ENCODE measurements around the gene STK11. TPM values are rescaled to one million over a fixed set of nuclear protein-coding genes. Genes with fewer than 3 reads are reported as not detected.

STK11 gene
- polyA plus RNA-seq, 1 donor from 2014 or later: 51.6 TPM

GRCh38 chr19:1171755-1172352 lies 33.7 kb upstream of the STK11 start:
- Histone ChIP-seq H3F3A (ENCODE audit: insufficient read depth, low read length, poor library complexity, severe bottlenecking) (no peaks in the 10 kb centered on the region), H3K36me3 (ENCODE audit: insufficient read depth, low read length) (peaks cover 5% of the 10 kb centered on the region), H4K20me1 (ENCODE audit: insufficient read depth) (no peaks in the 10 kb centered on the region), H3K9me3 (ENCODE audit: low read length) (peaks cover 5% of the 10 kb centered on the region), H3K4me3 (ENCODE audit: low read length) (peak overlapping the region; percentile 87), H2AFZ (ENCODE audit: low read depth, low read length) (no peak overlapping the region), H3K79me2 (replicated peaks; ENCODE audit: insufficient read depth, low read length) (no peaks in the 10 kb centered on the region), H3K27me3 (ENCODE audit: insufficient read depth, low read depth, low read length) (no peaks in the 10 kb centered on the region), H3K9me2 (ENCODE audit: insufficient read depth, low read length) (no peaks in the 10 kb centered on the region), H3K9ac (ENCODE audit: low read length) (peak overlapping the region; percentile 71), H3K4me2 (ENCODE audit: low read length) (no peak overlapping the region), H3K27ac (ENCODE audit: low read length) (no peak overlapping the region)
- no peak for TF ChIP-seq TAF1 (IDR thresholded peaks at IDR 0.05; ENCODE audit: low read depth)
- TF ChIP-seq EP300 (conservative IDR thresholded peaks at IDR 0.05; ENCODE audit: poor library complexity, severe bottlenecking): no peak
- no peak for TF ChIP-seq SMC3 (conservative IDR thresholded peaks at IDR 0.05; ENCODE audit: poor library complexity)

GRCh38 chr19:1172353-1173158 lies 33.0 kb upstream of the STK11 start:
- no peak overlapping the region for H3K27ac ChIP-seq (ENCODE audit: low read length)
- H3K79me2 ChIP-seq (replicated peaks; ENCODE audit: insufficient read depth, low read length): no peaks in the 10 kb centered on the region
- H3K36me3 ChIP-seq (ENCODE audit: insufficient read depth, low read length): no peaks in the 10 kb centered on the region
- H3K4me2 ChIP-seq (ENCODE audit: low read length): peak overlapping the region; percentile 91
- peaks cover 1% of the 10 kb centered on the region for H3K9me3 ChIP-seq (ENCODE audit: low read length)
- H3K9me2 ChIP-seq (ENCODE audit: insufficient read depth, low read length): no peaks in the 10 kb centered on the region
- H3F3A ChIP-seq (ENCODE audit: insufficient read depth, low read length, poor library complexity, severe bottlenecking): no peaks in the 10 kb centered on the region
- no peak for TF ChIP-seq RAD21 (conservative IDR thresholded peaks at IDR 0.05)
- TF ChIP-seq POLR2AphosphoS5 (IDR thresholded peaks at IDR 0.05): no peak
- no peak for TF ChIP-seq REST (IDR thresholded peaks at IDR 0.05; ENCODE audit: borderline replicate concordance)
- TF ChIP-seq MXI1 (conservative IDR thresholded peaks at IDR 0.05; ENCODE audit: poor library complexity, severe bottlenecking): no peak
- no peaks in the 10 kb centered on the region for H3K27me3 ChIP-seq (ENCODE audit: insufficient read depth, low read depth, low read length)
- H3K9ac ChIP-seq (ENCODE audit: low read length): peak overlapping the region; percentile 71
- H2AFZ ChIP-seq (ENCODE audit: low read depth, low read length): no peak overlapping the region
- no peaks in the 10 kb centered on the region for H4K20me1 ChIP-seq (ENCODE audit: insufficient read depth)
- peak overlapping the region; percentile 87 for H3K4me3 ChIP-seq (ENCODE audit: low read length)

GRCh38 chr19:1173159-1173844 lies 32.3 kb upstream of the STK11 start:
- H2AFZ ChIP-seq (ENCODE audit: low read depth, low read length): peak overlapping the region; percentile 51
- H3K9me2 ChIP-seq (ENCODE audit: insufficient read depth, low read length): no peaks in the 10 kb centered on the region
- H3K4me3 ChIP-seq (ENCODE audit: low read length): peak overlapping the region; percentile 87
- H4K20me1 ChIP-seq (ENCODE audit: insufficient read depth): no peaks in the 10 kb centered on the region
- no peaks in the 10 kb centered on the region for H3F3A ChIP-seq (ENCODE audit: insufficient read depth, low read length, poor library complexity, severe bottlenecking)
- no peaks in the 10 kb centered on the region for H3K79me2 ChIP-seq (replicated peaks; ENCODE audit: insufficient read depth, low read length)
- no peaks in the 10 kb centered on the region for H3K9me3 ChIP-seq (ENCODE audit: low read length)
- H3K36me3 ChIP-seq (ENCODE audit: insufficient read depth, low read length): no peaks in the 10 kb centered on the region
- peak overlapping the region; percentile 71 for H3K9ac ChIP-seq (ENCODE audit: low read length)
- no peak overlapping the region for H3K27ac ChIP-seq (ENCODE audit: low read length)
- H3K27me3 ChIP-seq (ENCODE audit: insufficient read depth, low read depth, low read length): no peaks in the 10 kb centered on the region
- H3K4me2 ChIP-seq (ENCODE audit: low read length): peak overlapping the region; percentile 91
- no peak for TF ChIP-seq CTCF (IDR thresholded peaks at IDR 0.05; ENCODE audit: poor library complexity, severe bottlenecking)
- no peak for TF ChIP-seq SMC3 (conservative IDR thresholded peaks at IDR 0.05; ENCODE audit: poor library complexity)
- TF ChIP-seq EP300 (conservative IDR thresholded peaks at IDR 0.05; ENCODE audit: poor library complexity, severe bottlenecking): no peak
- no peak for TF ChIP-seq RAD21 (conservative IDR thresholded peaks at IDR 0.05)

Measured in neural cell (in vitro differentiated cells).